ENCODE data around the gene HMG20A. TPM values are rescaled to one million over a fixed set of nuclear protein-coding genes. Genes with fewer than 3 reads are reported as not detected.

HMG20A gene
- total RNA-seq, 1 experiment from 2014 or later: 54.0 TPM

DNA sequence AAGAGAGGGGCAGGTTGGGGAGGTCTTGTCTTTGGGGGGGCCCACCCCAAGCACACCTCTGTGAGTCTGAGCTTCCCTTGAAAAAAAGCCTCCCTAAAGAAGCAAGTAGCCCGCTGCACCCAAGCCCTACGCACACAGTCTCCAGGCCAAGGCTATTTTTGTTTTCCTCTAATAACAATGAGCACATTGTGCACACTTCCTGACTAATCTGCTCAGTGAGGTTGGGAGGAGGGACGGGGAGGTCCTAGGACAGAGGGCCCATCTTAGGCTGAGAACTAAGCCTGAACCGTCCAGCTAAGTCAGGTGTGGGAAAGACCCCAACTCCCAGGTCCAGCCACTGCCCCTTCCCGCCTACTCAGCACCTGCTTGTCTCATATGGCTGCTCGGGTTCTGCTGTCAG is 87.2 kb downstream of the HMG20A start:
- TF ChIP-seq, protein P1, sequence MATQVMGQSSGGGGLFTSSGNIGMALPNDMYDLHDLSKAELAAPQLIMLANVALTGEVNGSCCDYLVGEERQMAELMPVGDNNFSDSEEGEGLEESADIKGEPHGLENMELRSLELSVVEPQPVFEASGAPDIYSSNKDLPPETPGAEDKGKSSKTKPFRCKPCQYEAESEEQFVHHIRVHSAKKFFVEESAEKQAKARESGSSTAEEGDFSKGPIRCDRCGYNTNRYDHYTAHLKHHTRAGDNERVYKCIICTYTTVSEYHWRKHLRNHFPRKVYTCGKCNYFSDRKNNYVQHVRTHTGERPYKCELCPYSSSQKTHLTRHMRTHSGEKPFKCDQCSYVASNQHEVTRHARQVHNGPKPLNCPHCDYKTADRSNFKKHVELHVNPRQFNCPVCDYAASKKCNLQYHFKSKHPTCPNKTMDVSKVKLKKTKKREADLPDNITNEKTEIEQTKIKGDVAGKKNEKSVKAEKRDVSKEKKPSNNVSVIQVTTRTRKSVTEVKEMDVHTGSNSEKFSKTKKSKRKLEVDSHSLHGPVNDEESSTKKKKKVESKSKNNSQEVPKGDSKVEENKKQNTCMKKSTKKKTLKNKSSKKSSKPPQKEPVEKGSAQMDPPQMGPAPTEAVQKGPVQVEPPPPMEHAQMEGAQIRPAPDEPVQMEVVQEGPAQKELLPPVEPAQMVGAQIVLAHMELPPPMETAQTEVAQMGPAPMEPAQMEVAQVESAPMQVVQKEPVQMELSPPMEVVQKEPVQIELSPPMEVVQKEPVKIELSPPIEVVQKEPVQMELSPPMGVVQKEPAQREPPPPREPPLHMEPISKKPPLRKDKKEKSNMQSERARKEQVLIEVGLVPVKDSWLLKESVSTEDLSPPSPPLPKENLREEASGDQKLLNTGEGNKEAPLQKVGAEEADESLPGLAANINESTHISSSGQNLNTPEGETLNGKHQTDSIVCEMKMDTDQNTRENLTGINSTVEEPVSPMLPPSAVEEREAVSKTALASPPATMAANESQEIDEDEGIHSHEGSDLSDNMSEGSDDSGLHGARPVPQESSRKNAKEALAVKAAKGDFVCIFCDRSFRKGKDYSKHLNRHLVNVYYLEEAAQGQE (IDR thresholded peaks at IDR 0.05; ENCODE audit: insufficient read depth in 1 of 2, low read depth in 2 of 2, low read length in 1 of 2): no peak
- TF ChIP-seq POLR2AphosphoS5 (IDR thresholded peaks at IDR 0.05; ENCODE audit: low read depth, low read length) (no peak), SIN3A (IDR thresholded peaks at IDR 0.05; ENCODE audit: borderline replicate concordance, insufficient read depth, low read depth, low read length) (no peak), TCF7L2 (IDR thresholded peaks at IDR 0.05; ENCODE audit: low read depth, low read length) (no peak)
- TF ChIP-seq, protein P2, sequence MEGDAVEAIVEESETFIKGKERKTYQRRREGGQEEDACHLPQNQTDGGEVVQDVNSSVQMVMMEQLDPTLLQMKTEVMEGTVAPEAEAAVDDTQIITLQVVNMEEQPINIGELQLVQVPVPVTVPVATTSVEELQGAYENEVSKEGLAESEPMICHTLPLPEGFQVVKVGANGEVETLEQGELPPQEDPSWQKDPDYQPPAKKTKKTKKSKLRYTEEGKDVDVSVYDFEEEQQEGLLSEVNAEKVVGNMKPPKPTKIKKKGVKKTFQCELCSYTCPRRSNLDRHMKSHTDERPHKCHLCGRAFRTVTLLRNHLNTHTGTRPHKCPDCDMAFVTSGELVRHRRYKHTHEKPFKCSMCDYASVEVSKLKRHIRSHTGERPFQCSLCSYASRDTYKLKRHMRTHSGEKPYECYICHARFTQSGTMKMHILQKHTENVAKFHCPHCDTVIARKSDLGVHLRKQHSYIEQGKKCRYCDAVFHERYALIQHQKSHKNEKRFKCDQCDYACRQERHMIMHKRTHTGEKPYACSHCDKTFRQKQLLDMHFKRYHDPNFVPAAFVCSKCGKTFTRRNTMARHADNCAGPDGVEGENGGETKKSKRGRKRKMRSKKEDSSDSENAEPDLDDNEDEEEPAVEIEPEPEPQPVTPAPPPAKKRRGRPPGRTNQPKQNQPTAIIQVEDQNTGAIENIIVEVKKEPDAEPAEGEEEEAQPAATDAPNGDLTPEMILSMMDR (IDR thresholded peaks at IDR 0.05): no peak
- peaks cover 50% of the 10 kb centered on the region for H3K4me1 ChIP-seq (ENCODE audit: control insufficient read depth, insufficient read depth, low read length)
- DNase-seq (ENCODE audit: low read depth, low spot score) (no peak), ATAC-seq (peak; percentile 89)
- intact Hi-C loops (cut with micrococcal nuclease; ENCODE audit: unreplicated experiment): no loop called here
- no peaks in the 10 kb centered on the region for H3K27me3 ChIP-seq (ENCODE audit: control insufficient read depth, insufficient read depth, low read length)
- ChIA-PET POLR2A (interaction anchor here (0.6 to 1.0 kb wide), 3 partner anchors 71 to 400 kb away, joined by 3 to 9 read pairs (median 6); no protein-coding TSS in a partner anchor), CTCF (interaction anchor here (2.0 kb wide), 1 partner anchor 11 kb away, joined by 6 read pairs; no protein-coding TSS in a partner anchor)
- 0 out of 4 replicates have a peak overlapping the region, but pooled peaks of 1 of the 2 experiments have one; percentile 6 for H3K4me3 ChIP-seq (ENCODE audit: low read depth in 2 of 2, low read length in 2 of 2)
- in situ Hi-C loops (cut with HindIII; ENCODE audit: low pct_unique_long_range_greater_than_20kb, low sequenced_read_pairs): no loop called here
- H3K27ac ChIP-seq (ENCODE audit: low read length): peak overlapping the region; percentile 82
- H3K36me3 ChIP-seq (ENCODE audit: control insufficient read depth, insufficient read depth, low read length): no peaks in the 10 kb centered on the region
- BruUV-seq (replicated peaks): no TSS peak
- no peaks in the 10 kb centered on the region for H3K9me3 ChIP-seq (ENCODE audit: control insufficient read depth, insufficient read depth, low read depth, low read length)

DNA sequence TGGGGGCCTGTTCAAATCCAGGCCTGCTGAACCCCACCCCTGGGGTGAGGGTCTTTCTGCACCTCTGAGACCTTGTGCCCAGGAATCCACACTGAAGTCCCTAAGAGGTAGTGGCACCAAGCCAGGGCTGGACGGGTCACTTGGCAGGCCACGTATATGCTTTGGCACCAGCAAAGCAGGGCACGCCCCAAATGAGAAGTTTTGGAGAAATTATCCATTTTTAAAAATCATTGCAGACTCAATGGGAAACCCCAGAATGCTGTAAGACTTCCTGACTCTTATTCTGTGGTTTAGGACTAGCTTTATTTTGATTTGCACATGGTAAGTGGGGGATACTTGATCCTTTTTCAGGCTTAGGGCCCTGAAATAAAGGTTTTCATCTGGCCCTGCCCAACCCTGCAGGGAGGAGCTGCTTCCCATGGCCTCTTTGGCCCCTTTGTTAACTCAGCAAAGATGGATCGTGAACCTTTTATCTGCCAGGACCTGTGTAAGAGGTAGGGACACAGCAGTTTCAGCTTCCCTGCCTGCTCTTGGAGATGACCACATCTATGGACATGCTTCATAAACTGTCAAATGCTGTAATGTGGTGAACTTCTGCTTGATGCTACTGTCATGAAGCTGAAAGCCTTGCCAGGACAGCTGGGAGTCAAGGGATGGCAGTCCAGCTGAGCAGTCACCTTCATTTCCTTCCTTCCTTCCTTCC is 88.0 kb downstream of the HMG20A start:
- DNase-seq (ENCODE audit: low read depth, low spot score) (no peak), ATAC-seq (no peak)
- Histone ChIP-seq H3K36me3 (ENCODE audit: control insufficient read depth, insufficient read depth, low read length) (no peaks in the 10 kb centered on the region), H3K4me1 (ENCODE audit: control insufficient read depth, insufficient read depth, low read length) (peaks cover 47% of the 10 kb centered on the region), H3K4me3 (ENCODE audit: low read depth in 2 of 2, low read length in 2 of 2) (no peak overlapping the region), H3K27me3 (ENCODE audit: control insufficient read depth, insufficient read depth, low read length) (no peaks in the 10 kb centered on the region), H3K27ac (ENCODE audit: low read length) (peak overlapping the region; percentile 82), H3K9me3 (ENCODE audit: control insufficient read depth, insufficient read depth, low read depth, low read length) (no peaks in the 10 kb centered on the region)
- TF ChIP-seq SIN3A (IDR thresholded peaks at IDR 0.05; ENCODE audit: borderline replicate concordance, insufficient read depth, low read depth, low read length): no peak
- TF ChIP-seq POLR2AphosphoS5 (IDR thresholded peaks at IDR 0.05; ENCODE audit: low read depth, low read length): no peak
- TF ChIP-seq TCF7L2 (IDR thresholded peaks at IDR 0.05; ENCODE audit: low read depth, low read length): no peak
- no TSS peak for BruUV-seq (replicated peaks)
- POLR2A ChIA-PET: interaction anchor here (0.5 to 1.0 kb wide), 2 partner anchors 71 to 1074 kb away, joined by 4 to 6 read pairs; no protein-coding TSS in a partner anchor
- in situ Hi-C loops (cut with HindIII; ENCODE audit: low pct_unique_long_range_greater_than_20kb, low sequenced_read_pairs): no loop called here
- intact Hi-C loops (cut with micrococcal nuclease; ENCODE audit: unreplicated experiment): no loop called here
- CTCF ChIA-PET: interaction anchor here (2.0 kb wide), 1 partner anchor 12 kb away, joined by 6 read pairs; no protein-coding TSS in a partner anchor

All from Panc1 (cell line).